ENCODE data around the gene SCN3A. TPM values are rescaled to one million over a fixed set of nuclear protein-coding genes. Genes with fewer than 3 reads are reported as not detected.

The SCN3A gene
- polyA plus RNA-seq, 1 experiment, result 0.17 TPM

DNA sequence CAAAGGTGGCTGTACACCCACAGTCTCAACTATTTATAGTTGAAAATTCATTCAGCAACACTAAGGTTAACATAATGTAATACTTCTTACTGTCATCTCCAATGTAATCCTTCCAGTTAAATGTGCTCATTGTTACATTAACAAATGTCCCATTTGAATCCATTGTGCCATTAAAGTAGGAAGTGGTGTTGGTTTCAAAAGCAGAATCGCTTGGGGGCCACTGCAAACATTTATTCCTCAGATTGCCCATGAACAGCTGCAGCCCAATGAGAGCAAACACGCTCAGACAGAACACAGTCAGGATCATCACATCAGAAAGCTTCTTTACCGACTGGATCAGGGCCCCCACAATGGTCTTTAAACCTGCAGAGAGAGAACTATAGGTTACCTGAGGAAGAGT is 41.4 kb downstream of the SCN3A start:
- Histone ChIP-seq H3K27ac (ENCODE audit: low read depth, low read length) (no peak overlapping the region), H3K27me3 (ENCODE audit: control insufficient read depth, insufficient read depth, low read length) (no peaks in the 10 kb centered on the region), H3K9me3 (ENCODE audit: control insufficient read depth, insufficient read depth, low read length) (no peaks in the 10 kb centered on the region), H3K4me3 (ENCODE audit: low read depth, low read length) (no peak overlapping the region)
- ChIA-PET CTCF (interaction anchor here (1.2 kb wide), 1 partner anchor 146 kb away, joined by 4 read pairs; no protein-coding TSS in a partner anchor), POLR2A (no interaction called here)
- TF ChIP-seq, protein P1, sequence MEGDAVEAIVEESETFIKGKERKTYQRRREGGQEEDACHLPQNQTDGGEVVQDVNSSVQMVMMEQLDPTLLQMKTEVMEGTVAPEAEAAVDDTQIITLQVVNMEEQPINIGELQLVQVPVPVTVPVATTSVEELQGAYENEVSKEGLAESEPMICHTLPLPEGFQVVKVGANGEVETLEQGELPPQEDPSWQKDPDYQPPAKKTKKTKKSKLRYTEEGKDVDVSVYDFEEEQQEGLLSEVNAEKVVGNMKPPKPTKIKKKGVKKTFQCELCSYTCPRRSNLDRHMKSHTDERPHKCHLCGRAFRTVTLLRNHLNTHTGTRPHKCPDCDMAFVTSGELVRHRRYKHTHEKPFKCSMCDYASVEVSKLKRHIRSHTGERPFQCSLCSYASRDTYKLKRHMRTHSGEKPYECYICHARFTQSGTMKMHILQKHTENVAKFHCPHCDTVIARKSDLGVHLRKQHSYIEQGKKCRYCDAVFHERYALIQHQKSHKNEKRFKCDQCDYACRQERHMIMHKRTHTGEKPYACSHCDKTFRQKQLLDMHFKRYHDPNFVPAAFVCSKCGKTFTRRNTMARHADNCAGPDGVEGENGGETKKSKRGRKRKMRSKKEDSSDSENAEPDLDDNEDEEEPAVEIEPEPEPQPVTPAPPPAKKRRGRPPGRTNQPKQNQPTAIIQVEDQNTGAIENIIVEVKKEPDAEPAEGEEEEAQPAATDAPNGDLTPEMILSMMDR (IDR thresholded peaks at IDR 0.05; ENCODE audit: low read depth, low read length), result no peak
- no peak for DNase-seq (ENCODE audit: low read depth, low spot score)

DNA sequence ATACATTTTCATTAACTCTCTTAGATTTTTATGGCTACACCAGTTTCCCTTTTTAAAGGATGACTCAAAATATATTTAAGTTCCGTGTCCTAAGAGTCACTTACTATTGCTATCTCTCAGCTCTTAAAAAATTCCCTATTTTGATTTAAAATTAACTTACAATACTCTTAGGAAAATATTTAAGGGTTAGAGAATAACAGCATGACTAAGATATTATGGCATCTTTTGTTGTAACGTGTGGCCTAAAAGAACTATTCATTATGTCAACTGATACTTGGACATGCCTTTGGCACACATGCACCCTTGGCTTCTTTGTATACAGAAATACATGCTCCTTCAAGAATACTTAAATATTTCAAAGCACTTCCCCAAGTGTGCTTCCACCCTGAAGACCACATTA is 42.3 kb downstream of the SCN3A start:
- Histone ChIP-seq H3K4me3 (ENCODE audit: low read depth, low read length) (no peak overlapping the region), H3K27ac (ENCODE audit: low read depth, low read length) (no peak overlapping the region), H3K27me3 (ENCODE audit: control insufficient read depth, insufficient read depth, low read length) (no peaks in the 10 kb centered on the region), H3K9me3 (ENCODE audit: control insufficient read depth, insufficient read depth, low read length) (no peaks in the 10 kb centered on the region)
- ChIA-PET POLR2A (no interaction called here), CTCF (interaction anchor here (1.2 to 1.5 kb wide), 2 partner anchors 42 to 145 kb away, joined by 3 to 7 read pairs; partner anchors contain the start of gene SCN3A)
- TF ChIP-seq, protein P1 (IDR thresholded peaks at IDR 0.05; ENCODE audit: low read depth, low read length), result no peak
- DNase-seq (ENCODE audit: low read depth, low spot score), result peak; percentile 33

DNA sequence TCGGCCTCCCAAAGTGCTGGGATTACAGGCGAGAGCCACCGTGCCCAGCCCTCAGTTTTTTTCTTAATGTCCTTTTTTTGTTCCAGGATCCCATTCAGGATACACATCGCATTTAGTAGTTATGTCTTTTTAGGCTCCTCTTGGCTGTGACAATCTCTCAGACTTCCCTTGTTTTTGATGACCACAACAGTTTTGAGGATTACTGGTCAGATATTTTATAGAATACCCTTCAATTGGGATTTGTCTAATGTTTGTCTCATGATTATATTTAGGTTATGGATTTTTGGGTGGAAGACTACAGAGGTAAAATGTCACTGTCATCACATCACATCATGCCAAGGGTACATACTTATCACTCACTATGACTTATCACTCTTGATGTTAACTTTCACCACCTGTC is 46.7 kb downstream of the SCN3A start:
- CTCF ChIA-PET, result no interaction called here
- TF ChIP-seq, protein P1 (IDR thresholded peaks at IDR 0.05; ENCODE audit: low read depth, low read length), result no peak
- H3K27ac ChIP-seq (ENCODE audit: low read depth, low read length), result no peak overlapping the region
- H3K27me3 ChIP-seq (ENCODE audit: control insufficient read depth, insufficient read depth, low read length), result no peaks in the 10 kb centered on the region
- POLR2A ChIA-PET, result no interaction called here
- no peak overlapping the region for H3K4me3 ChIP-seq (ENCODE audit: low read depth, low read length)
- H3K9me3 ChIP-seq (ENCODE audit: control insufficient read depth, insufficient read depth, low read length), result no peaks in the 10 kb centered on the region
- no peak for DNase-seq (ENCODE audit: low read depth, low spot score)

DNA sequence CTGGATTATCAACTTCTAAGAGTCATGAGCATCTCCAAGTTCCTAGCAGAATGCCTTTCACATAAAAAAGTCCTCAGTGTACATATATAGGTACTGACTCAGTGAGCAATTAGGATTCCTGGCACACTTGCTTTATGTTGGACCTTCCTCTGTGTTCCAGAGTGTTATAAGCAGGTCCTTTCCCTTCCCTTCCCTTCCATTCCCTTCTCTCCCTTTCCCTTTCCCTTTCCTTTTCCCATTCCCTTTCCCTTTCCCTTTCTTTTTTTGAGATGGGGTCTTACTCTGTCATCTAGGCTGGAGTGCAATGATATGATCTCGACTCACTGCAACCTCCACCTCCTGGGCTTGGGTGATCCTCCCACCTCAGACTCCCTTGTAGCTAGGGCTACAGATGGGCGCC is 48.7 kb downstream of the SCN3A start:
- ChIA-PET POLR2A (no interaction called here), CTCF (no interaction called here)
- Histone ChIP-seq H3K9me3 (ENCODE audit: control insufficient read depth, insufficient read depth, low read length) (no peaks in the 10 kb centered on the region), H3K4me3 (ENCODE audit: low read depth, low read length) (no peak overlapping the region), H3K27ac (ENCODE audit: low read depth, low read length) (no peak overlapping the region), H3K27me3 (ENCODE audit: control insufficient read depth, insufficient read depth, low read length) (no peaks in the 10 kb centered on the region)
- DNase-seq (ENCODE audit: low read depth, low spot score), result no peak
- TF ChIP-seq, protein P1 (IDR thresholded peaks at IDR 0.05; ENCODE audit: low read depth, low read length), result no peak

DNA sequence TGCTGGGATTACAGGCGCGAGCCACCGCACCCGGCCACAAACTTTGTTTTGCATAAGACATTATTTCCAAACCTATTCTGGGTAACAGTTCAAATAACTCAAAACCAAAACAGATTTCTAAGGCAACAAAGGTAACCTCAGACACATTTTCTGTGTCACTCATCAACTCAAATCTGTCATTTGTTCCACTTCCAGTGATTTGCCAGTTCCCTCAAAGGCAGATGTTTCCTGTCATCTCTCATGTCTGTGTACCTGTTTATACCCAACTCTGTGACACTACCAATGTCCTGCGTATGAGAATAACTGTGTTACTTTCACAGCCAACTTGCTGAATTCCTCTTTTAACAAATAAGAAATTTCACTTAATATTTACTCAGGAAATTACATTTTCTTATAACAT is 54.4 kb downstream of the SCN3A start:
- H3K4me3 ChIP-seq (ENCODE audit: low read depth, low read length), result no peak overlapping the region
- H3K27ac ChIP-seq (ENCODE audit: low read depth, low read length), result no peak overlapping the region
- POLR2A ChIA-PET, result no interaction called here
- H3K9me3 ChIP-seq (ENCODE audit: control insufficient read depth, insufficient read depth, low read length), result no peaks in the 10 kb centered on the region
- TF ChIP-seq, protein P1 (IDR thresholded peaks at IDR 0.05; ENCODE audit: low read depth, low read length), result no peak
- CTCF ChIA-PET, result interaction anchor here (2.2 kb wide), 1 partner anchor 55 kb away, joined by 10 read pairs; the partner anchor contains the start of gene SCN3A
- DNase-seq (ENCODE audit: low read depth, low spot score), result no peak
- no peaks in the 10 kb centered on the region for H3K27me3 ChIP-seq (ENCODE audit: control insufficient read depth, insufficient read depth, low read length)
